GM13976 (cell line): ENCODE results near the gene UPF3B.
"Not testable (repeated sequence)": the region's sequence is repeated elsewhere in the genome, so short reads cannot be mapped to it uniquely, and the experiment has no call there.

ENCODE experiments used
- DNase-seq: peaks from one replicate; pipeline ENCODE4 v3.0.0; 2012; ENCODE audit warnings: low spot score
- CTCF ChIP-seq: IDR thresholded peaks from 2 replicates; pipeline ENCODE4 v1.5.1; 2012; ENCODE audit warnings: borderline replicate concordance, mild to moderate bottlenecking; ENCODE audit not compliant: insufficient read depth; ENCODE audit errors: extremely low read depth, missing control alignments, control extremely low read depth
- in situ Hi-C: fragments of 300-500 bp; cut with MboI; formaldehyde crosslinking; loops from one replicate; pipeline ENCODE4 v1.12.0; 2022; ENCODE audit warnings: low sequenced_read_pairs, mixed read lengths, inconsistent platforms; ENCODE audit not compliant: unreplicated experiment

UPF3B gene

GRCh38 chrX:119870626-119871131, 17.9 kb upstream of the UPF3B start:
- no peak for DNase-seq
- TF ChIP-seq CTCF: no peak
- in situ Hi-C loops: no loop called here

- TF ChIP-seq CTCF: no peak
- in situ Hi-C loops: no loop called here
- DNase-seq: no peak
Measured at GRCh38 chrX:119853444-119853843, 681 bp upstream of the UPF3B start.

- DNase-seq: no peak
- TF ChIP-seq CTCF: no peak
- in situ Hi-C loops: no loop called here
Measured at GRCh38 chrX:119833905-119834304, 18.9 kb downstream of the UPF3B start.

- no peak for TF ChIP-seq CTCF
- in situ Hi-C loops: no loop called here
- DNase-seq: no peak
Measured at GRCh38 chrX:119828446-119828845, 24.3 kb downstream of the UPF3B start.

GRCh38 chrX:119826399-119826959, 26.3 kb downstream of the UPF3B start:
- DNase-seq: peak; percentile 18
- in situ Hi-C loops: no loop called here
- no peak for TF ChIP-seq CTCF

GRCh38 chrX:119824221-119824620, 28.5 kb downstream of the UPF3B start:
- in situ Hi-C loops, DNase-seq: not testable (repeated sequence)

GRCh38 chrX:119821703-119822102, 31.1 kb downstream of the UPF3B start:
- in situ Hi-C loops: not testable (repeated sequence)

GRCh38 chrX:119817130-119817690, 35.6 kb downstream of the UPF3B start:
- in situ Hi-C loops: no loop called here
- DNase-seq: no peak
- TF ChIP-seq CTCF: no peak

More at GRCh38 chrX:119821703-119822102, 31.1 kb downstream of the UPF3B start:
- DNase-seq: peak; percentile 49
